ENCODE results near the gene WWC2.

GRCh38 chr4:183329244-183329643, 230.2 kb downstream of the WWC2 start:
- TF ChIP-seq, protein P1, sequence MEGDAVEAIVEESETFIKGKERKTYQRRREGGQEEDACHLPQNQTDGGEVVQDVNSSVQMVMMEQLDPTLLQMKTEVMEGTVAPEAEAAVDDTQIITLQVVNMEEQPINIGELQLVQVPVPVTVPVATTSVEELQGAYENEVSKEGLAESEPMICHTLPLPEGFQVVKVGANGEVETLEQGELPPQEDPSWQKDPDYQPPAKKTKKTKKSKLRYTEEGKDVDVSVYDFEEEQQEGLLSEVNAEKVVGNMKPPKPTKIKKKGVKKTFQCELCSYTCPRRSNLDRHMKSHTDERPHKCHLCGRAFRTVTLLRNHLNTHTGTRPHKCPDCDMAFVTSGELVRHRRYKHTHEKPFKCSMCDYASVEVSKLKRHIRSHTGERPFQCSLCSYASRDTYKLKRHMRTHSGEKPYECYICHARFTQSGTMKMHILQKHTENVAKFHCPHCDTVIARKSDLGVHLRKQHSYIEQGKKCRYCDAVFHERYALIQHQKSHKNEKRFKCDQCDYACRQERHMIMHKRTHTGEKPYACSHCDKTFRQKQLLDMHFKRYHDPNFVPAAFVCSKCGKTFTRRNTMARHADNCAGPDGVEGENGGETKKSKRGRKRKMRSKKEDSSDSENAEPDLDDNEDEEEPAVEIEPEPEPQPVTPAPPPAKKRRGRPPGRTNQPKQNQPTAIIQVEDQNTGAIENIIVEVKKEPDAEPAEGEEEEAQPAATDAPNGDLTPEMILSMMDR (IDR thresholded peaks at IDR 0.05; ENCODE audit: insufficient read depth, low read length): no peak
- TF ChIP-seq POLR2AphosphoS5 (IDR thresholded peaks at IDR 0.05; ENCODE audit: low read depth) (no peak), GABPA (IDR thresholded peaks at IDR 0.05; ENCODE audit: low read depth) (no peak)
- TF ChIP-seq, protein P2, sequence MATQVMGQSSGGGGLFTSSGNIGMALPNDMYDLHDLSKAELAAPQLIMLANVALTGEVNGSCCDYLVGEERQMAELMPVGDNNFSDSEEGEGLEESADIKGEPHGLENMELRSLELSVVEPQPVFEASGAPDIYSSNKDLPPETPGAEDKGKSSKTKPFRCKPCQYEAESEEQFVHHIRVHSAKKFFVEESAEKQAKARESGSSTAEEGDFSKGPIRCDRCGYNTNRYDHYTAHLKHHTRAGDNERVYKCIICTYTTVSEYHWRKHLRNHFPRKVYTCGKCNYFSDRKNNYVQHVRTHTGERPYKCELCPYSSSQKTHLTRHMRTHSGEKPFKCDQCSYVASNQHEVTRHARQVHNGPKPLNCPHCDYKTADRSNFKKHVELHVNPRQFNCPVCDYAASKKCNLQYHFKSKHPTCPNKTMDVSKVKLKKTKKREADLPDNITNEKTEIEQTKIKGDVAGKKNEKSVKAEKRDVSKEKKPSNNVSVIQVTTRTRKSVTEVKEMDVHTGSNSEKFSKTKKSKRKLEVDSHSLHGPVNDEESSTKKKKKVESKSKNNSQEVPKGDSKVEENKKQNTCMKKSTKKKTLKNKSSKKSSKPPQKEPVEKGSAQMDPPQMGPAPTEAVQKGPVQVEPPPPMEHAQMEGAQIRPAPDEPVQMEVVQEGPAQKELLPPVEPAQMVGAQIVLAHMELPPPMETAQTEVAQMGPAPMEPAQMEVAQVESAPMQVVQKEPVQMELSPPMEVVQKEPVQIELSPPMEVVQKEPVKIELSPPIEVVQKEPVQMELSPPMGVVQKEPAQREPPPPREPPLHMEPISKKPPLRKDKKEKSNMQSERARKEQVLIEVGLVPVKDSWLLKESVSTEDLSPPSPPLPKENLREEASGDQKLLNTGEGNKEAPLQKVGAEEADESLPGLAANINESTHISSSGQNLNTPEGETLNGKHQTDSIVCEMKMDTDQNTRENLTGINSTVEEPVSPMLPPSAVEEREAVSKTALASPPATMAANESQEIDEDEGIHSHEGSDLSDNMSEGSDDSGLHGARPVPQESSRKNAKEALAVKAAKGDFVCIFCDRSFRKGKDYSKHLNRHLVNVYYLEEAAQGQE (IDR thresholded peaks at IDR 0.05; ENCODE audit: insufficient replicate concordance, low read depth): no peak

Data from HL-60 (cell line).